ENCODE measurements around the gene MOGAT1. TPM values are rescaled to one million over a fixed set of nuclear protein-coding genes. Genes with fewer than 3 reads are reported as not detected.

Gene MOGAT1
- polyA plus RNA-seq, 2 of the 4 experiments (the other 2 are of a cell fraction), result not detected

- no peak overlapping the region for H3K27ac ChIP-seq
- H3K4me1 ChIP-seq, result peaks cover 7% of the 10 kb centered on the region; the same call in 1 of the 3 replicates
- ChIA-PET CTCF (interaction anchor here (1.2 kb wide), 1 partner anchor 239 kb away, joined by 3 read pairs; no protein-coding TSS in a partner anchor), POLR2A (no interaction called here)
- H3K4me2 ChIP-seq, result no peak overlapping the region
- 70% methylated on average over 4 of the region's 4 CpGs for WGBS (ENCODE audit: missing lambda C conversion rate)
- ATAC-seq (no peak), DNase-seq (ENCODE audit: low read depth in 1 of 2, low spot score in 1 of 2) (no peak), FAIRE-seq (no peak)
- TF ChIP-seq ATOH8 (CRISPR knock-in tag; IDR thresholded peaks at IDR 0.05; ENCODE audit: low read depth) (no peak), HMGXB4 (CRISPR knock-in tag; IDR thresholded peaks at IDR 0.05; ENCODE audit: borderline replicate concordance) (no peak), USF2 (IDR thresholded peaks at IDR 0.05) (no peak), KDM5A (IDR thresholded peaks at IDR 0.05) (no peak), REST (IDR thresholded peaks at IDR 0.05) (no peak), MYC (IDR thresholded peaks at IDR 0.05; ENCODE audit: borderline replicate concordance, low read length) (no peak), CHD2 (IDR thresholded peaks at IDR 0.05; ENCODE audit: low read length, partially characterized antibody) (no peak), ZFP36 (IDR thresholded peaks at IDR 0.05; ENCODE audit: borderline replicate concordance, partially characterized antibody) (no peak), RNF2 (IDR thresholded peaks at IDR 0.05; ENCODE audit: borderline replicate concordance, low read depth) (no peak), PHF8 (IDR thresholded peaks at IDR 0.05; ENCODE audit: borderline replicate concordance, low read depth) (no peak), HOXA7 (CRISPR knock-in tag; IDR thresholded peaks at IDR 0.05) (no peak), POLR2AphosphoS2 (conservative IDR thresholded peaks at IDR 0.05; ENCODE audit: low read length) (no peak), SMC3 (IDR thresholded peaks at IDR 0.05) (no peak), FOSB (CRISPR knock-in tag; IDR thresholded peaks at IDR 0.05) (no peak), POLR2A (IDR thresholded peaks at IDR 0.05; ENCODE audit: low read length) (no peak), FOSL2 (IDR thresholded peaks at IDR 0.05) (no peak), FOSL2 (CRISPR knock-in tag; IDR thresholded peaks at IDR 0.05) (no peak), BHLHE40 (IDR thresholded peaks at IDR 0.05; ENCODE audit: low read depth, low read length) (no peak), JUNB (IDR thresholded peaks at IDR 0.05) (no peak), MAFK (IDR thresholded peaks at IDR 0.05; ENCODE audit: partially characterized antibody) (no peak), FOXS1 (CRISPR knock-in tag; IDR thresholded peaks at IDR 0.05) (no peak)
- H3K9me3 ChIP-seq, result no peaks in the 10 kb centered on the region
- no peak overlapping the region for H3K4me3 ChIP-seq
Measured at GRCh38 chr2:222732489-222733178, 61.2 kb downstream of the MOGAT1 start.
